Transverse colon (tissue), 4 donors: ENCODE data around the gene WDR7.

Experiments used
- CTCF ChIP-seq, 5 experiments: fragments of 200-600 bp in 3 of 5; fragments of 450-650 bp in 2 of 5; sonication (generic) in 3 of 5; IDR thresholded peaks; 1 replicate in 2 of 5; 2 replicates in 3 of 5; pipeline ENCODE4 v1.5.1; 2016 to 2017; ENCODE audit warnings: antibody characterized with exemption in 5 of 5, inconsistent platforms in 3 of 5, mild to moderate bottlenecking in 2 of 5, moderate library complexity in 1 of 5
- POLR2AphosphoS5 ChIP-seq, 3 donors: sonication (generic); formaldehyde crosslinking; IDR thresholded peaks; one replicate each; pipeline ENCODE4 v1.6.1; 2016; ENCODE audit warnings: antibody characterized with exemption in 3 of 3

DNA sequence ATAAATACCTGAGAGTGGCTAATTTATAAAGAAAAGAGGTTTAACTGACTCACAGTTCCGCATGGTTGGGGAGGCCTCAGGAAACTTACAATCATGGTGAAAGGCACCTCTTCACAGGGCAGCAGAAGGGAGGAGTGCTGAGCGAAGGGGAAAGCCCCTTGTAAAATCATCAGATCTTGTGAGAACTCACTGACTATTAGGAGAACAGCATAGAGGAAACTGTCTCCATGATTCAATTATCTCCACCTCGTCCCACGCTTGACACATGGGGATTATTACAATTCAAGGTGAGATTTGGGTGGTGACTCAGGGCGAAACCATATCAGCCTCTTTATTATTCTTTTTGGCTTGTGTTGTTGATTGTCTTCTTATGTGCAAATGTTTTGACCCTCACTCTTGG, 76.2 kb downstream of the WDR7 start:
- TF ChIP-seq CTCF (IDR thresholded peaks at IDR 0.05) (no peak), POLR2AphosphoS5 (IDR thresholded peaks at IDR 0.05) (no peak)
